HG03025 (cell line): ENCODE data around the gene ST6GALNAC3.
"Not testable (repeated sequence)": the region's sequence is repeated elsewhere in the genome, so short reads cannot be mapped to it uniquely, and the experiment has no call there.

Experiments
- ATAC-seq: cut with Tn5 transposase; IDR thresholded peaks from one replicate; pipeline ENCODE4 v1.9.1; 2021; ENCODE audit warnings: mild to moderate bottlenecking, moderate library complexity; ENCODE audit not compliant: unreplicated experiment, low FRiP score

The ST6GALNAC3 gene

DNA sequence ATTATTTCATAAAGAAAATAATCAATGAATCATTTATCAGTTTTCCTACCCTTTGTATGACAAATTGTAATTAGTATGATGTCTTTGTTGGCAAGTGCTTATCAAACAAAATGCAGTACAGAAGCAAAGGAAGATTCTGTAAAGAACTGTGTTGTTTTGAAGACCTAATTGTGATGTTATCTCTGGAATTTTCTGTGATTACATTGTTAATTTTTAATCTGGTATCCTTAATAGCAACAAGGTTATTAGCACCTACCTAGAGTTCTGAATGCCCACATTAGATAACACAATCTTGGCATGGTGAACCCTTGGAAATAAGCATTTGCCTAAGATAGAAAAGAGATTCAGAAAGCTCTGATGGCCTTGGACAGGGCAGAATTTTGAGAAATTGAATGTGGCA is 518.6 kb downstream of the ST6GALNAC3 start:
- no peak for ATAC-seq

DNA sequence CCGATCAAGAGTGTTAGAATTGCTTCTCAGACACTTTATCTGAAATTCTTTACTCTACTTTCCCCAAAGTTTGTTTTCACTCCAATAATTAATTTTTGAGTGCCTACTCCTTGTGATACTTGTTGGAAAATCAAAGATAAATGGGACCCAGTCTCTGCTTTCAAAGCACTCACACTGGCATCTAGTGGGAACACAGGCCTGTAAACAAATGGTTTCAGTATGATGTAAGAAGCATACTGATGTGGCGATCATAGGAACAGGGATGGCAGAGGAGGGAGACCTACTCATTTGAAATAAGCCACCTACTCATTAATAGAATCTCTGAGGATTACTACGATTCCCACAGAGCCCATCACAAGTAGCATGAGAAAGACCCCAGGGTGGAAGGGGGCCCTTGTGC is 519.1 kb downstream of the ST6GALNAC3 start:
- no peak for ATAC-seq

DNA sequence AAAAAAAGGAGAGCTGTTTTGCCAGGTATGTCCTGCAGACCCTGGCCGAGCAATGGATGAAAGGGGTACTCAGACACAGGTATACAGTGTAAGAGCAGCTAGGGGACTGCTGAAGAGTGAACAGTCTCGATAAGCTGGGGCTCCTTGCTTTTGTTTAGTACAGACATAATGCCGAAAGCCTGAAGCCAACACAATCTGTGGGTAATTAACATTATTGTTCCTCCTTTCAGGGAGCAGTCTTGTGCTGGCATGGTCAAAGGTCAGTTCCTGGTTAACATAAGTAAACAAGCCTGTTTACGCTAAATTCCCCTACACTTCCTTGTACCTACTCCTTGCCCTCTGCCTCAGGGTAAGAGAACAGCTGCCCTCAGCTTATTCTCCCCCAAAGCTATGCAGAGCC is 520.5 kb downstream of the ST6GALNAC3 start:
- no peak for ATAC-seq

DNA sequence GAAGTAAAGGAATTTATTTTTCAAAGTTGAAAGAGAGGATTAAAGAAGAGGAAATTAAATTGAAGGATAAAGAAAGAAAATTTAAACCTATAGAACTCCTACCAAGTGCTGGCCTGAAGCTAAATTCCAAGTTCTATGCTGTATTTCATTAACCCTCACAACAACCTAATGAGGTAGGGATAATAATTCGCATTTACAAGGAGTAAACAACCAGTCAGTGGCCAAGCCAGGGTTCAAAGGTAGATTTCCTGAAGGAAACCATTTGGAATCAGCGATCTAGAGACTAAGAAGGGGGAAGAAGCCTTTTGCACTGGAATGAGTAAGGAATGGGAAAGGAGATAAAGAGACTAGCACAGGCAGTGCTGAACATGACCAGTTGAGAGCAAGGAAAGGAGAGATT is 526.9 kb downstream of the ST6GALNAC3 start:
- ATAC-seq = no peak

DNA sequence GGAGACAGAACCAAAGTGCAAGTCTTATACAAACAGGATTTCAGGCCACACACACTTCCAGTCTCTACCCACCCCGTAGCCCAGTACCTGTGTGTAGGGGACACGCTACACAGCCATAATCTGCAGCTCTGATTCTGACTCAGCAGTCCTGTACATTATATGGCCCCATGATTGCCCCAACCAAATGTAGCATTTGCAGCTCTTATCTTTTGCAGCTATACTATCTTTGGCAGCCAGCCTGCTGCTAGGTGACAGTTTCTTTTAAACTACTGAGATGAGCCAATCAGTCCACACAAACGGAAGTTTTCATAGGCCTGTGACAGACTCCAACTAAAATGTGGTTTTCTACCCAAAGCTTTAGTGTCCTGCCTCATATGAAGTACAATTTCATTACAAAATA is 533.2 kb downstream of the ST6GALNAC3 start:
- no peak for ATAC-seq

DNA sequence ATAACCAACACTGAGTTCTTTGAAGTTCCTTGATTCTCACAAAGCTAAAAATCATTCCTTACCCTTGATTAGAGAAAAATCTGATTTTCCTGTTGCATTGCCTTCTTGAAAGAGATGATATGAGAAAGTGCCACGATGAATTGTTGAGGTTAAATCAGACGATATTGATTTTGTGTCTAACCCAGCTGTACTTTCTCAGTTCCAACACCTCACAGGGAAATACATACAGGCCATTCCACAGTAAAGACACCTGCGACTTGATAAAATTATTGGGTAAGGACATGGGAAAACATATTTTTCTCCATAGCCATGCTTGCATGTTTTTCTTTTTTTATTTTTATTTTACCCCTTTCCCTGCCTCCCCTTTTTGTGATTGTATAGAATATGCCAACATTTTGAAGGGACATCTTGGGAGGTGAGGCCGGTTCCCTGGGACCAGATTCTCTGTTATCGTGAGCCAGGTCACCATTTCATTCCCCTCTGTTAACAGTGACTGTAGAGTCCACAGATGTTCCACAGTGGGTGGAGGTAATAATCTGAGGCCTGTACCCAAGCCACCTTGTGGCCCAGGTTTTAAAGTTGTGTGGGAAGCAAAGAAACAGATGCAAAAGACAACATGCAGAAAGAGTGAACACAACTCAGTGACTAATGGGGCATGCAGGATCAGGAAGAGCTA is 537.4 kb downstream of the ST6GALNAC3 start:
- ATAC-seq = no peak

DNA sequence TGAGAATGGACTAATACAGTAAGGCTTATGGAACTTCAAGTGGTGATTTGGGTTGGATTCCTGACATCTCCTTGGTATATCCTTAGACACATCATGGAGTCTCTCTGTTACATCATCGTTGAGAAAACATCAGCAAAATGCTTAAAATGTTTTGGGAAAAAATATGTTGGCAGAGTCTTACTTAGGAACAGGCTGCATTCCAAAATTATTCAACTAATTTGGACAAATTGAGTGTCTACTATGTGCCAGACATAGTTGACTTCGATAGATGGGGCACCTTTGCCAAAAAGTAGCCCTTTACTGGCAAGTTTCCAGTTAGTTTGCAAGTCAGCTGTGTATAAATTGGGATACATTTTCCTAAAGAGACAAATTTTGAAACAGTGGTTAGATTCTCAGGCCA is 539.3 kb downstream of the ST6GALNAC3 start:
- ATAC-seq = no peak

DNA sequence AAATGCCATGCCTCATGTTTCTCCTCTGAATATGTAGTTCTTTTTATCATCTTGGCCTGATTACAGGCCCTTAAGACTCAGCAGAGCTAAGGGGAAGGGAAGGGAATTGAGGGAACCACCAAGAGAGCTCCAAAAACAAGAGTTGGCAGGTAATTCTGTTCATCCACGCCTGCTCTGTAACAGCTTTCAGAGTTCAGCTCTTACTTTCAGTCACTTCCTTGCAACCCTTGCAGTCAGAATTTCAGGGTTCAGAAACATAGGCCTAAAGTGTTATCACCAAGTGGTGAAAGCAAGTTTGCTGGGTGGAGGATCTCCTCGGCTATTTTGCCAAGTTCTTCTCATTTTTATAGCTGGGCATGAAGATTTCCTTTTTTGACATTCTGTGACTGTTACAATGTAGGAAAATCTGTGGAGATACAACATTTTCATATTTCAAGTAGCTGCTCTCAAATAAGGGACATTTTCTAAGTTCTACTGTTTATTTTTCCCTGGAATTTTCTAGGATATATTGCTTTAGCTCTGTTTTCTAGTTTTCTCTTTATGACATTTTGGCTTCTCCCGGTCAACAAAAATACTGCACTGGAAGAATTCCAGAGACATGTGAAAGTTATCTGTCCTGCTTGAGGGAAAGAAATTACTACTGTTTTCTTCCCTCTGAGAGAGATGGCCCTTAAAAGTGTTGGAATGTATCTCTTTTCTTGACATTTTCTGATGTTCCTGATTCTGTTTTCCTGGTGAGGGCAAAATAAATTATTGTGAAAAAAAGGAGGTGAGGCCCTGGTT is 540.9 kb downstream of the ST6GALNAC3 start:
- no peak for ATAC-seq

DNA sequence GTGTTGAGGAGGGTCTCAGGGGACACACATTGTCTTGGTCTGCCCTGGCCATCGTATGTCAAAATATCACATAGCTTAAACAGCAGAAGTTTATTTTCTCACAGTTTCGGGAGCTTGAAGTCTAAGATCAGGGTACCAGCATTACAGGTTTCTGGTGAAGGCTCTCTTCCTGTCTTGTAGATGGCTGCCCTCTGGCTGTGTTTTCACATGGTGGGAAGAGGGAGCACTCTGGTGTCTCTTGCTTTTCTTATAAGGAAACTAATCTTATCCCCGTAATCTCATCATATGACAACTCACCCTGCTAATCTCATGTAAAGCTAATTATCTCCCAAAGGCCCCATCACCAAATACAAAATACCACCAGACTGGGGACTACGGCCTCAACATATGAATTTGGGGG is 545.8 kb downstream of the ST6GALNAC3 start:
- no peak for ATAC-seq

DNA sequence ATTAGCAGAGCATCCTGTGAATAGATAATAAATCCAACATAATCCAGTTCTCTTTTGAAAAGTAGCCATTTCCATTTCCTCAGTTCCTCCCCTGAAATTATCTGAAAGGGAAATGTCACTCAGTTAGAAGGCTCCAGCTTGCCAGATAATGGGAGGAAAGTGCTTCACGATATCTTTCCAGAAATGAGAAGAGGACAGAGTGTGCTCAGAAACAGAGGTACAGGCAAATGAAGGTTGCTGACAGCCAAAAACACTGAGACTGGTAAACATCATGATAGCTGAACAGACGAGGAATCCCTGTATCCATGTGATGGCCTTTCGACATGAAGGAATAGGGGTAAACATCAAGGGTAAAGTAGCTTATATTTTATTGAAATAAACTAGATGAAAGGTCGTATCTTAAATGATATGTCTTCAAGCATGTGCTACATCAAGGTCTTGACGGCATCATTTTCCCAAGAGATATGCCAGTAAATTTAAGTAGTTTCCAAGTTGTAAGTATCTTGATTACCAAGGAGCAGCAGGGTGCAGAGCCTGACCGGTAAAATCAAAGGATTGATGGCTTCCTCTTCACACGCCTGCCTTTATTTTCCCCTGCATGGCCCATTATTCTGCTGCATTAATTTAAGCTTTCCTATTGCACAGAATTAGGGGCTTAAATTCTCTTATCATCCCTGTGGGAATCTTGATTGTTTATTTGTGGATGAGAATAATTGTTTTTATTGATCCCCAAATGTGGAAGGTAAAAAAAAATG is 548.4 kb downstream of the ST6GALNAC3 start:
- no peak for ATAC-seq

DNA sequence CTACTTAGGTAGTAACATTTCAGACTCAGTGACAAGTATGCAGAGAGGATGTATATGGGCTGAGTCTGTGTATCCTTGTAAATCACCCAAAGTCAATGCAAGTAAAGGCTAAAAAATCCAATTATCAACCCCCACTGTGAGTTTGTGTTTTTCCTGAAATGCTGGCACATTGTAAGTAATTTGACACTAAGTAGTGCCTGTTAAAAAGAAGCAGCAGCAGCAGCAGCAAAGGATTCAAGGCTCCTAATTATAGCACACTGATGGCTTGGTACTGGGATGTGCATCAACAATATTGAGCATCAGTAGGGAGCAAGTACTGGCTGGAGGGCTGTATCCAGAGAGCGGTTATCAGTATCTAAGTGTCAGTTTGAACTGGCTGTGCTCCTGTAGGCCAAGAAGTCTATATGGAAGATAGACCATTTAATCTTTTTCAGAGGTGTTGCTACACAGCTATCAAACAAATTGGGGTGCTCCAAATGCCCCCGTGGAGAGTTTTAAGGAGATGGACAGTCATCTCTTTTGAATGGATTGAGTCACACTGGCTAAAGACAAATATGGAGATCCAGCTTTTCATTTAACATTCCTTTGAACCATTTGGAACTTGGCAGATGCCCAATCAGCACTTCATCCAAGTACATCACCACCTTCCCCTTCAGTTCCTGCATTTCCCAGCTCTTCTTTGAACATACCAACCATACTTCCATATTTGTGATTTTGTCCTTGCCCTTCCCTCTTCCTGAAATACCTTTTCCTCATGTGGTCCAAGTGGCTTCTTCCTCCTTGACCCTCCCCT is 551.5 kb downstream of the ST6GALNAC3 start:
- no peak for ATAC-seq

DNA sequence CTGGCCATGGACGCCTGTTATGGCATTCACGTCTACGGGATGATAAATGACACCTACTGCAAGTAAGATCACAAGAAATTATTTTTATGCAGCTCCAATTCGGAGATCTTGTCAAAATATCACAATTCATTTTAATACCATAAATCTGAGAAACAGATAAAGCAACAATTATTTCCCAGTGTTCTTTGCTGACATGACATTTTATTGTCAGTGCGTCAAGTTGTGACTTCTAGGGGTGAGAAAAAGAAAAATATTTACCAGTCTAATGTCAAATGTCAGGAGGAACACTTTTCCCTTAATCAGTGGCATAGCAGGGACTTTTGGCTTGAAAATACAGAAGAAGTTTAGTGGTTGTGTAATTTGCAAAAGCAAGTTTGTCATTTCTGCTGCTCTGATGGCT is 553.0 kb downstream of the ST6GALNAC3 start:
- ATAC-seq = no peak

DNA sequence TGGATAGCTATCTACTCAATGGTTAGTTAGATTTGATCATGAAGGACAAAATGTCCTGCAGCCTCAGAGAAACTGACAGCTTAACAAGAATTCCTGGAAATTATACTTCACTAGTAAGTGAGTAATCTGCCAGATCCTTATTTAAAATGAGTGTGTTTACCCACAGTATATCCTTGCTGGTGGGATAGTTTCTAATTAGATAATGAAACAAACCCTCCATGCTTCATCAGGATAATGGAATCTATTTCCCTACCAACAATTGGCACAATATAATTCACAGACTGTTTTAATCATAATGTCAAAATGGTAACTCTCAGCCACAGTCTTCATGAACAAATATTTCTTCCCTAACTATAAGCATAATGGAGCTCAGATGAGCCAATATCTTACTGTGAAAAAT is 553.4 kb downstream of the ST6GALNAC3 start:
- no peak for ATAC-seq

DNA sequence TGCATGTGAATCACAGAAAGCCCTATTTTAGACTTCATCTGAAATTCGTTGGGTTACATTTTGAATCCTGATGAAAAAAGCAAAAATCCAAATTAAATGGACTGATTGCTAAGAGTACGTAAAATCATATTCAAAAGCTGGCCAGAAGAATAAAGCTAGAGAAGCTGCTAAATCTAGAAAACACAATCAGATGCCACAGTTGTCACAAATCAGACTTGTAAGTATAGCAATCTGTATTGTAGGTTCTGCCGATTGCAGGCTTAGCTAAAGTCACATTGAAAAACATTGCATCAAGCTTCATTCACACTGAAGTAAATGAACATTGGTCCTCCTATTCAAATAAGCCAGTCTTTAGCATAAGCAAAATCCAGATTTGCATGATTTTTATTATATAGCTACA is 557.6 kb downstream of the ST6GALNAC3 start:
- ATAC-seq = no peak

DNA sequence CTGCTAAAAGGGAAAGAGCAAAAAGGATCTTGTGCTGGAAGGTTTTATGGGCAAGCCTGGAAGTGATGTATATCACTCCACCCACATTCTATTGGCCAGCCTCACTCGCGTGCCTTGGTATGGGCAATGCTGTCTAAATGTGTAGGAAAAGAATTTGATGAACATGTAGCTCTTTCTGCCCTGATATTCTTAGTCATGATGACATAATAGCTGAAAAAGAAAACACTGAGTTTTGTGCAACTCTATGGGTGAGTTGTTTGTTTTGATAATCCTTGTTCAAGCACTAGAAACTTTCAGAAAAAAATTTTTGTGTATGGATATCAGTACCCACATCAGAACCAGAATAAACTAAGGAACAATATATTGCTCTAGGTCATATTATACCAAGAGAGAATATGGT is 561.2 kb downstream of the ST6GALNAC3 start:
- ATAC-seq = no peak

DNA sequence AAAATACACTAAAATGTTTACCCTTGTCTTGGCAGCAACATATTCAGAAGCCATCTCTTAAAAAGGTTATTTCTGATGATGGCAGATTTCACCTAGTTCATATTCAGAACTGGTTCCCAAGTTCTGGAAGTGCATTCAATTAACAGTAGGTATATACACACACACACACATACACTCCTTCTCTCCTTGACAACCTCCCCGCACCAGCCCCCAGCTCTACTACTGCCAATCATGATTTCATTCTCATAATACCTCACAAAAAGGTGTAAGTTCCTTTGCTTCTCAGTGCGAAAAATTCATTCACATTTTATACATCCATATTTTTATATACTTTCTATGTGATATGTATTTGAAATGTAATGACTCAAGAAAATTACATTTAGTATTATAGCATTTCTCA is 564.6 kb downstream of the ST6GALNAC3 start:
- no peak for ATAC-seq

DNA sequence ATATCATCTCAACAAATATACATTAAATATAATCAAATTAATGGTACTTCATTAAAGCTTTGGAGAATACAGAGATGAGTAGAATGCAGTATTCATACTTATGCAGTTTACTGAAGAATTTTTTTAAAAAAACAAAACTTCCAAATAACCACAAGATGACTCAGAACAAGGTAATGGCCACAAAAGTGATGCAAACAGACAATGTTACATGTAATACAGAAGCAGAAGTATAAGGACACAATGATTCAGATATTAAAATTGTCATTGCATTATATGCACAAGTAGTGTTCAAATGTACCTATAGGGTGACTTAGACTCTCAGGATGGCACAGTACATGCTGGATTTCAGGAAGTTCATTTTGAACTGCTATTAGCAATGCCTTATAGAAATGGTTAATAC is 565.5 kb downstream of the ST6GALNAC3 start:
- no peak for ATAC-seq

DNA sequence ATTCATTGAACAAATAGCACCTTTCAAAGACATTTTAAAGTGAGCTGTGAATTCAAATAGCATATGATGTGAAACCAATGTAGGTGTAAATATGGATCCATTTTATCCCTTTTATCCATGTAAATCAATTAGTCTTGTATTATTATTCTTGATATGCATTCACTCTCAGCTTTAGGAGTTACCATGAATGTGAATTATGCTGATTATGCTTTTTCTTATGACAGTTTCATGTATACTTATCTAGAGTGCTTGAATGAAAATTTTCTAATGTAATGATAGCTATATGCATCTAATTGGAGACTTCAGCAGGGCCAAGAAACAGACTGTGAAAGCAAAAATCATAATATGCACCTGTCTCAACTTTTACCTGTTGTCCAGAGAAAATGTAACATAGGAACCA is 566.2 kb downstream of the ST6GALNAC3 start:
- no peak for ATAC-seq

DNA sequence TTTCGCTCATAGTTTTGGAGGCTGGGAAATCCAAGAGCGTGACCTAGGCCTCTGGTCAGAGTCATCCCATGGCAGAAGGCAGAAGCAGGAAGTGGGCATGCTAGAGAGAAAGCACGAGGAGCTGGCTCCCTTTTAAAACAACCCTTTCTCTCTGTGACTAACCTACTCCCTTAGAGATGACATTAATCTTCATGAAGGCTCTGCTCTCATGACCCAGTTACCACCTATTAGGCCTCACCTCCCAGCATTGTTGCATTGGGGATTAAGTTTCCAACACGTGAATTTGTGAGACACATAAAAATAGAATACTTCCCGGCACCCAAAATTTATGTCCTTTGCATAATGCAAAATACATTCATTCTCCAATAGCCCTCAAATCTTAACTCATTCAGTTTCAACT is 569.6 kb downstream of the ST6GALNAC3 start:
- no peak for ATAC-seq

DNA sequence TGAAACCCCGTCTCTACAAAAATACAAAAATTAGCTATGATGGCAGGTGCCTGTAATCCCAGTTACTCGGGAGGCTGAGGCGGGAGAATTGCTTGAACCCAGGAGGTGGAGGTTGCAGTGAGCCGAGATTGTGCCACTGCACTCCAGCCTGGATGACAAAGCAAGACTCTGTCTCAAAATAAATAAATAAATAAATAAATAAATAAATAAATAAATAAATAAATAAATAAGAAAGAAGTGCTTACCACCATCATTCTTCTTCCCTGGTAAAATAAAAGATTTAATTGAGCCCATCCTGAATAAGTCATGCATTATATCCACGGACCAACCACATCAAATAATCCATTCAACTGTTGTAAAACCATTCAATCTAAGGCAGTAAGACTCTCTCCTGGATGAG is 578.3 kb downstream of the ST6GALNAC3 start:
- not testable (repeated sequence) for ATAC-seq

DNA sequence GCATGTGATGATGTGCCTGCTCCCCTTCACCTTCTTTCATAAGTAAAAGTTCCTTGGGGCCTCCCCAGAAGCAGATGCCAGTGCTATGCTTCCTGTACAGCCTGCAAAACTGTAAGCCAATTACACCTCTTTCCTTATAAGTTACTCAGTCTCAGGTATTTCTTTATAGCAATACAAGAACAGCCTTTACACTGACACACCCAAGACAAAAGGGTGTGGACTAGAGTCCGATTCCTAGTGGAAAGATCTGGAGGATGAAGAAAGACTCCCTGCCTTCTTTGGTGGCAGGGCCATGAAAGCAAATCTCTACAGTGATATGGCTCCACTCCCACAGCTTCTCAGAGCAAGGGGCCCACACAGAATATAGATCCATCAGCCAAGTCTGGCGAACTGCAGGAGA is 583.1 kb downstream of the ST6GALNAC3 start:
- ATAC-seq = no peak
